PC-3 (cell line): ENCODE data around the gene ADAMTSL1.

Experiments used
- EZH2 ChIP-seq: fragments of 300-600 bp; sonication (generic); IDR thresholded peaks from one replicate; pipeline ENCODE4 v1.6.1; 2017; ENCODE audit warnings: antibody characterized with exemption, mild to moderate bottlenecking, low read length; ENCODE audit not compliant: unreplicated experiment
- TF ChIP-seq, protein P1 (sequence below): fragments of 300-600 bp; sonication (generic); conservative IDR thresholded peaks from 2 replicates; pipeline ENCODE4 v1.5.1; 2017; ENCODE audit warnings: antibody characterized with exemption, low read depth, mild to moderate bottlenecking, low read length

DNA sequence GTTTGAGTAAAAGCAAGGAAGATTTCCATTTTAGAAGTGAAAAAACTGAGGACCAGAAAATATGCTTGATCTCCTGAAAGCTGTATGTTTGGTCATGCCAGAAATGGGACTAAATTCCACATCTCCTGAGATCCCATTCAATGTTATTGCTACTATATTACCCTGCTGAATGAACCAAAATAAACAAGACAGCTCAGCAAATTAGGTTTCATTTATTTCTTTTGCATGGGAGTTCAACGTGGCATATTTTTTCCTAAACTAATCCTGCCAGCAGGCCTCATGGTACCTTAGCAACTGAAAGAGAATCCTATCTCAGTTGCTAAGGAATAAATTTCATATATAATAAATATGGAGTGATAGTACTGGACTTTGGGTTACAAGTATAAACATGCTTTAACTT lies 101.7 kb downstream of the ADAMTSL1 start:
- TF ChIP-seq, protein P1, sequence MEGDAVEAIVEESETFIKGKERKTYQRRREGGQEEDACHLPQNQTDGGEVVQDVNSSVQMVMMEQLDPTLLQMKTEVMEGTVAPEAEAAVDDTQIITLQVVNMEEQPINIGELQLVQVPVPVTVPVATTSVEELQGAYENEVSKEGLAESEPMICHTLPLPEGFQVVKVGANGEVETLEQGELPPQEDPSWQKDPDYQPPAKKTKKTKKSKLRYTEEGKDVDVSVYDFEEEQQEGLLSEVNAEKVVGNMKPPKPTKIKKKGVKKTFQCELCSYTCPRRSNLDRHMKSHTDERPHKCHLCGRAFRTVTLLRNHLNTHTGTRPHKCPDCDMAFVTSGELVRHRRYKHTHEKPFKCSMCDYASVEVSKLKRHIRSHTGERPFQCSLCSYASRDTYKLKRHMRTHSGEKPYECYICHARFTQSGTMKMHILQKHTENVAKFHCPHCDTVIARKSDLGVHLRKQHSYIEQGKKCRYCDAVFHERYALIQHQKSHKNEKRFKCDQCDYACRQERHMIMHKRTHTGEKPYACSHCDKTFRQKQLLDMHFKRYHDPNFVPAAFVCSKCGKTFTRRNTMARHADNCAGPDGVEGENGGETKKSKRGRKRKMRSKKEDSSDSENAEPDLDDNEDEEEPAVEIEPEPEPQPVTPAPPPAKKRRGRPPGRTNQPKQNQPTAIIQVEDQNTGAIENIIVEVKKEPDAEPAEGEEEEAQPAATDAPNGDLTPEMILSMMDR, result no peak
- TF ChIP-seq EZH2, result no peak
